A673 (cell line): ENCODE measurements around the gene STOX2.

ENCODE experiments used
- CTCF ChIP-seq: fragments of 300-800, 200-600 bp; sonication (generic); conservative IDR thresholded peaks from 2 replicates; pipeline ENCODE4 v1.5.1; 2017; ENCODE audit warnings: low read depth, mild to moderate bottlenecking, antibody characterized with exemption, low read length, moderate library complexity, mixed read lengths
- EZH2 ChIP-seq: fragments of 200-600 bp; sonication (generic); IDR thresholded peaks from 2 replicates; pipeline ENCODE4 v1.6.1; 2017; ENCODE audit warnings: borderline replicate concordance, low read depth, mild to moderate bottlenecking, mixed read lengths, antibody characterized with exemption, low read length; ENCODE audit not compliant: poor library complexity, severe bottlenecking

GRCh38 chr4:183986971-183987946 is 82.2 kb downstream of the STOX2 start:
- TF ChIP-seq EZH2: no peak
- TF ChIP-seq CTCF: no peak
